SK-N-DZ (cell line): ENCODE measurements around the gene TMEM259.

ENCODE experiments used
- DNase-seq: peaks from one replicate; pipeline ENCODE4 v3.0.0-alpha.2; 2015; ENCODE audit warnings: low spot score

Gene TMEM259

DNA sequence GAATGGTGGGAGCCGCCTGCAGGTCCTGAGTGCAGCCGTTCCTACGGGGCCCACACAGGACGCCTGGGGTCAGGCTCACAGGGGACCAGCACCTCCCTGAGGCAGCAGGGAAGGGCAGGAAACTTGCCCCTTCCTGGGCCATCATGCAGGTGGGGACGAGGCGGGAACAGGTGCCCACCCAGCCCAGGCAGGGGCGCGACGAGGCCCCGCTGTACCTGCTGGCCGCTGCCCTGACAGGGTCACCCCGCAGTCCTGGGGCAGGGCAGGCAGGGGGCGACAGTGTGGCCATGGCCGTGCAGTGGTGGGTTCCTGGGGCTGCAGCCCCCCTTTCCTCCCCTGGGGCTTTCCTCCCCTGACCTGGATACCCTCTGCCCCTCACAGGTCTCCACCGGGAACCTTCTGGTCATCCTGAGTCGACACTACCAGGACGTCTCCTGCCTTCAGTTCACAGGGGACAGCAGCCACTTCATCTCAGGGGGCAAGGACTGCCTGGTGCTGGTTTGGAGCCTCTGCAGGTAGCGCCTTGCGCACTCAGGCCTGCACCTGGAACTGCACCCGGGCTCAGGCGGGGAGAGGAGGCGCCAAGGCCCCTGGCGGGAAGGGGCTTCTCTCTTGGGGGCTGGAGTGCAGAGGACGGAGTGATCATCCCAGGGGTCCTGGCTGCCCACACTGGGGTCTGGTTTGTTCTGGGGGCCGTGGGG is 31.4 kb downstream of the TMEM259 start:
- DNase-seq, result no peak

DNA sequence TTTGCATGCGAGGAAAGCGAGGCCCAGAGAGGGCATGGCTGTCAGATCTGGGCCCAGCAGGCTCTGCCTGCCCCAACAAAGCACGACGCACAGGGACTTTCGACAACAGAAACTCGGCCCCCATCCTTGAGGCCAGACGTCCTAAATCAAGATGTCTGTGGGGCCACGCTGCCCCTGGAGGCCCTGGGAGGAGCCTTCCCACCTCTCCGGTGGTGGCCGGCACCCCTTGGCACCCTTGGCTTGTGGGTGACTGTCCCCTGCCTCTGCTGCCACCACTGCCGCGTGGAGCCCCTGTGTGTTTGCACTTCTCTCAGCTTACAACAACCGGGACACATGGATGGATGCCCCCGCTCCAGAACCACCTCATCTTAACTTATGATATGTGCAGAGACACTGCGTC is 32.4 kb downstream of the TMEM259 start:
- DNase-seq, result no peak

- no peak for DNase-seq
Measured at GRCh38 chr19:988081-988480, 32.8 kb downstream of the TMEM259 start.

DNA sequence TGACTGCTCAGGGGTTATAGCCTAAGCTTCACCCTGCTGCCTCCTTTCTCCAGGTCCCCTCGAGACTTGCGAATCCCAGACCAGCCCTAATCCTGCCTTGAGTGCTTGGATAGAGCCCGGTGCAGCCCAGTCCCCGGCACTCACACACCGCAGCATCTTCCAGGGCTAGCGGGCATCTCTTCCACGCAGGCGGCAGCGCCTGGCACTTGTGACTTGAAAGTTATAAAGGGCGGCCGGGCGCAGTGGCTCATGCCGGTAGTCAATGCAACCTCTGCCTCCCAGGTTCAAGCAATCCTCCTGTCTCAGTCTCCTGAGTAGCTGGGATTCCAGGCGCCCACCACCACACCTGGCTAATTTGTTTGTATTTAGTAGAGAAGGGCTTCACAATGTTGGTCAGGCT is 34.8 kb downstream of the TMEM259 start:
- DNase-seq, result no peak

- peak; percentile 94 for DNase-seq
Measured at GRCh38 chr19:984165-984967, 36.6 kb downstream of the TMEM259 start, which contains the start of gene WDR18. TSS of gene WDR18 (plus strand) at chr19:984345. CDS start at chr19:984354, 9 bp downstream.

DNA sequence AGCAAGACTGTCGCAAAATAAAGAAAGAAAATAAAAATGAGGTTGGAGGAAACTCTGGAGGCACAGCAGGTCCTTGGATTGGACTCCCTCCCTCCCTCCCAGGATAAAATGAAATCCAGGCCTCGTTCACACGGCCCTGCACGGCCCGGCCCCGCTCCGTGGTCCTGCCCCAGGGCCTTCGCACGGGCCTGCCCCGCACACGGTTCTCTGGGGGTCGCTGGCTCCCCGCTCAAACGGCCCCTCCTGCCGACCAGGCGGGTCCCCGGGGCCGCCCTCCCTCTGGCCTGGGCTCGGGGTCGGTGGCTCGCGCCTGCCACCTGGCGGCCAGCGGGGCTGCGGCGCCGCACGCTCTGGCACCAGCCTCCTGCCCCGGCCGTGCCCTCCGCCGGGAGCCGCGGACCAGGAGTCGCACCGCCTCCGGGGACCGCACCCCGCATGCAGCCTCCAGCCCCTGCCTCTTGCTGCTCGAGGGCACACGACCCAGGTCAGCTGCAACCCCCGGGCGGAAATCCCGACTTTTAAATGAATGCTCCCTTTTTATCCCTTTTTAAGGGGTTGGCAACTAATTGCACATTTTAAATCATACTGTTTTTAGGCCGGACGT is 38.3 kb downstream of the TMEM259 start:
- DNase-seq, result peak; percentile 70

DNA sequence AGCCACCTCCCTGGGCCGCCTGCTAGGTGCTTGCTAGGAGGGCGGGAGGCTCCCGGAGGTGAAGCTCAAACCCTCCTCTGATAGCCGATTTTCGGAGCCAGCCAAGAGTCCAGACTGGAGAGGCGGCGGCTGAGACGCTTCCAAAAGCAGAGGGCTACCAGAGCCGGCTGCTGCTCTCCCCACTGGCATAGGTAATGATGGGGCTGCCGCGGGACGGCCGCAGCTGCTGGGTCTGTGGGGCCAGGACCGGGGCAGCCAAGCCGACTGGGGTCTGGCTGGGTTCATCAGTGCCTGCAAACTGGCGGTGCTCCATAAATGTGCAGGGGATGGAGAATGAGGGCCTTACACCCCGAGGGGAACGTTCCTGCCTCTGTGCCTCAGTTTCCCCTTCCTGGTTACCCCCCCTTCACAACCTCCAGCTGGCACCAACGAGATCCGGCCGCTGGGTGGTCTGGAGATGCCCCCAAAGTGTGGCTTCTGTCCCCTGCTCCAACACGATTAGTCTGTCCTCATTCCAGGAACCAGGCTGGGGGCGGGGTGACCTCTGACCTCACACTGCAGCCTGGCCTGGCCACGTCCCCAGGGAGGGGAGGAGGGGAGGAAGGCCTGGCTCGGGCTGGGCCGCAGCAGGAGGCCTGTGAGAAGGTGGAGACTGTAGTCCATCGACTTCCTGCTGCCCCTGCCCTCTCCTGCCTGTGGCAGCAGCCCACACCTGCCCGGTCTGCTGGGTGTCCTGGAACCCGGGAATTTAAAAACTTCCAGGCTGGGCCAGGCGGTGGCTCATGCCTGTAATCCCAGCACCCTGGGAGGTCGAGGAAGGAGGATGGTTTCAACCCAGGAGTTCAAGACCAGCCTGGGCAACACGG is 40.6 kb downstream of the TMEM259 start:
- DNase-seq, result peak; percentile 60

- DNase-seq, result no peak
Measured at GRCh38 chr19:979318-979741, 41.6 kb downstream of the TMEM259 start.

DNA sequence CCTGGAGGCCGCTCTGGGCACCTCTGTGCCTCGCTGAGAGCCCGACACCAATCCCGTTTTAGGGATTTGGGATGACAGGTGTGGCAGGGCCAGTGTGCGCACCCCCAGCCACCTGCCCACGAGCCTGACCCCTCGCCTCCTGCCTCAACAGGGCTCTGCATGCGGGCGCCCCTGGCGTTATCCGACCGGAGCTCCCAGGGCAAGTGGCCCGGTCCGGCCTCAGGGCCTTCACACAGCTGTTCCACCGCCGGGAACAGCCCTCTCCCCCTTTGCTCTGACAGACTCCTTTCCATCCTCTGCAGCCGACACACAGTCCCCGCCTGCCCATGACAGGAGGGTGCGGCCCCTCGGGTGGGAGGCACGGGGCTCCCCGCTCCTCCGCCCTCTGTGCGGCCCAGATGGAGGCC is 43.9 kb downstream of the TMEM259 start:
- DNase-seq, result no peak

GRCh38 chr19:976476-976875 is 44.4 kb downstream of the TMEM259 start:
- no peak for DNase-seq

DNA sequence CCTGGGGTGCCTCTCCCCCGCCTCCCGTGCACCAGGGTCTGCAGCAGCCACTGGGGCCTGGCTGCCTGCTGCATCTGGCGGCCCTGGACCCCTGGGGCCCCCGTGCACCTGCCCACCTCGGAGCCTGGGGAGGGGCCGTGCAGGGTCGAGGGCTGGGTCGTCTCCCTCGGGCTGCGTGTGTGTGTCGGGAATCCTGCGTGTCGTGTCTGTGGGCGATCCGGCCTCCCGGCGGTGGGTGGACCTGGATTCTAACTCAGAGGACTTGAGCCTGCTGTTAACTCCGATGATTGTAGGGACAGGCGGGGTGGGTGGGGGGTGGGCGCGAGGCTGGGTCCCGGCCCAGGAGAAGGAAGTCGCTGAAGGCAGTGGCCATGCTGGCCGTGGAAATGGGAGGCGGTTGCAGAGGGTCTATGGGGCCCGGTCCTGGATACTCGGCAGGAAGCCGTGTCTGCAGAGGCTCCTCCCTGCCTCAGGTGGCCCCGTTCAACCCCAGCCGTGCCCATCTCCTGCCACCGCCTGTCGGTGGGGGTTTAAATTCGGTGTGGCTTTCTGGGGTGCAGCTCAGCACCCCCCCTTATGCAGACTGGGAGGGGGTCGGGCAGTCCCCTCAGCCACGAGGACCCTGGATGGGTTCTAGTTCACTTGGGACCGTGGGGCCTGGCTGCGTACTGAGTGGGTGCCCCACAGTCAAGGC is 46.2 kb downstream of the TMEM259 start:
- no peak for DNase-seq

DNA sequence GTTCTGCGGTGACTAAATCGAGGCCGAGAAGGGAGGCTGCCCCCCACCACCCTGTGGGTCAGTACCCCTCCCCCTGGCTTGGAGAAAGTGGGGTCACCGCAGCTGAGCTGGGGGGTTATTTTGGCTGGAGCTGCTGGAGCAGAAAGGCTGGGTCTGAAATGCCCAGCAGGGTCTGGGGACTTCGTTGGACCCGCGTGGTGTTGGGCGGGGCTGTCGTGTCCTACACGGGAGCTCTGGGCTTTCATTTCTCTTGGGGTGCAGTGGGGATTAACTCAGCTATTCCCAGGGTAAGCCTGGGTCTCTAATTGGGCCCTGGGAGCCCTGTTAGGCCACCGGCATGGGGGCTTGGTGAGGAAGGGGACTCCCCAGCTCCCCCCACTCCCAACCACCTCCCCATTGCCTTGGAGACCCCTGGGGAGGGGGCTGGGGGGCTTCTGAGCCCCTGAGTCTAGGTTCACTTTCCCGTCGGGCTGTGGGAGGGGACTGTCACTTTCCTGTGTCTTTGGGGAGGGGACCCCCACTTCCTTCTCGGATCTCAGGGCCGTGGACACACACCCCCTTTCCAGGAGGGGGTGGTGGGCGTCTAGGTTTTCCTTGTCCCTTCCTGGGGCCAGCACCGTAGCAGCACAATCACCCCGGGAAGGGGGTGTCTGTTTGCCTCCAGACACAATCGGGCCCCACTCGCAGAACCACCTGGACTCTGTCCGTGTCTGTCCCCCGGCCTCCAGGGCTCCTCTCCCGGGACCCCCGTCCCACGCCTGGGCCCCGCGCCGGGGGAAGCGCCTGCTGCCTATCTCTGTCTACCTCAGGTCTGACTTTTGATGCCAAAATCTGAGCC is 47.0 kb downstream of the TMEM259 start:
- no peak for DNase-seq

- no peak for DNase-seq
Measured at GRCh38 chr19:972281-972680, 48.6 kb downstream of the TMEM259 start.

- no peak for DNase-seq
Measured at GRCh38 chr19:971795-972194, 49.1 kb downstream of the TMEM259 start.

- DNase-seq, result no peak
Measured at GRCh38 chr19:970695-971094, 50.2 kb downstream of the TMEM259 start.

DNA sequence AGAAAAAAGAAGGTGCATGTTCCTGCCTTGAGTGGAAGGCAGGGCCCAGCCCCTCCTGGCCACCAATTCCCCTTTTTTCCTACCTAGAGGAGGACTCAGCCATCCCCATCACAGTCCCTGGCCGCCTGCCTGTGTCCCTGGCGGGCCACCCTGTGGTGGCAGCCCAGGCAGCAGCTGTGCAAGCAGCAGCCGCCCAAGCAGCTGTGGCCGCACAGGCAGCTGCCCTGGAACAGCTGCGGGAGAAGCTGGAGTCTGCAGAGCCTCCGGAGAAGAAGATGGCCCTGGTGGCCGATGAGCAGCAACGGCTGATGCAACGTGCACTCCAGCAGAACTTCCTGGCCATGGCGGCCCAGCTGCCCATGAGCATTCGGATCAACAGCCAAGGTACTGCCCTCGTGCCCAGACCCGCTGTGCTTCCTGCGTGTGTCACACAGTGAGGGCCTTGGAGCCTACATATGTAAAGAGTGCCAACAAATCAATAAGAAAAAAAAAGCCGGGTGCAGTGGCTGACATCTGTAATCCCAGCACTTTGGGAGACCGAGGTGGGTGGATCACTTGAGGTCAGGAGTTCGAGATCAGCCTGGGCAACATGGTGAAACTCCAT is 54.3 kb downstream of the TMEM259 start:
- no peak for DNase-seq

- DNase-seq, result no peak
Measured at GRCh38 chr19:964761-965694, 55.9 kb downstream of the TMEM259 start.

- no peak for DNase-seq
Measured at GRCh38 chr19:964116-964520, 56.8 kb downstream of the TMEM259 start.
